ENCODE results near the gene CAMK2D. TPM values are rescaled to one million over a fixed set of nuclear protein-coding genes. Genes with fewer than 3 reads are reported as not detected.

CAMK2D gene
- total RNA-seq = 30.0 and 63.1 TPM in 2 replicates

DNA sequence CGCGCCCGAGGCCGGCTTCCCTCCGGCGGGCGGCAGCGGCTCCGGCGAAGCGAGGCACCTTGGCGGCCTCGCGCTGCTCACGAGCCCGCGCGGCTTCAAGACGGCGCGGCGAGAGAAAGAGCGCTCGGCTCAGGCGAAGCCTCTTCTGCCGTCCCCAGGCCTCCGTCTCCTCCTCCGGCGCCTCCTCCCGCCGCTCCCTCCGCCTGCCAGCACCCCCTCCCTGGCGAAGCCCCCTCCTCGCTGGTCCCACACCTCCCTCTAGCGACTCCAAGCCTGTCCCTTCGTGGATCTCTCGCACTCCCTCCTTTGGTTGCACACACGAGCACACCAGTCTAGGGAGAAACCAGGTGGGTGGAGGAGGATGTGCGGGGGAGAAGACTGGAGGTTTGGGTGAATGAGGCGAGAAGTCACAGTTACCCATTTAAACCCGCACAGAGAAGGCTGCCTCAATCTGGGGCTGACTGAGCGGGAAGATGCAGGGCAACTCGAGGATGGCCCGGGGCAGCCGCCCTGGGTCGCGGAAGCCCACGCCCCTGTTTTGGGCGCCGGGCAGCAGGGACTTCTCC lies at the start of gene CAMK2D:
Gene CAMK2D, minus strand, starts transcription at position 119 of the 566 bp plus-strand sequence. CDS start 670 bp downstream, outside the sequence.

Other genes with a start within 250 kb of the CAMK2D start
- gene ARSJ, start 217.9 kb upstream of the CAMK2D start, total RNA-seq = 10.5 and 46.8 TPM in 2 replicates